Neural cell (in vitro differentiated cells): ENCODE results near the gene RND2. TPM values are rescaled to one million over a fixed set of nuclear protein-coding genes. Genes with fewer than 3 reads are reported as not detected.

ENCODE experiments used
- H2AFZ ChIP-seq: fragments of 200-600, 300-800 bp; sonication (generic), shearing (Covaris generic); 2 replicates; pipeline ENCODE4 v1.6.0; 2014; ENCODE audit warnings: low read depth, mild to moderate bottlenecking, antibody characterized with exemption, low read length, moderate library complexity
- H3F3A ChIP-seq: fragments of 200-600 bp; shearing (Covaris generic); 2 replicates; pipeline ENCODE4 v1.6.1; 2016; ENCODE audit warnings: mild to moderate bottlenecking, moderate library complexity, mixed read lengths, antibody characterized with exemption, low read length; ENCODE audit not compliant: insufficient read depth, poor library complexity, severe bottlenecking
- H3K27ac ChIP-seq: fragments of 200-600, 300-800 bp; sonication (generic), shearing (Covaris generic); 2 replicates; pipeline ENCODE4 v1.5.1; 2014; ENCODE audit warnings: mild to moderate bottlenecking, low read length, moderate library complexity
- H3K27me3 ChIP-seq: fragments of 300-800, 200-600 bp; sonication (generic), shearing (Covaris generic); 2 replicates; pipeline ENCODE4 v1.6.0; 2014; ENCODE audit warnings: mild to moderate bottlenecking, low read depth, low read length, moderate library complexity; ENCODE audit not compliant: insufficient read depth
- H3K36me3 ChIP-seq: fragments of 300-800, 200-600 bp; sonication (generic), shearing (Covaris generic); 2 replicates; pipeline ENCODE4 v1.5.1; 2014; ENCODE audit warnings: mild to moderate bottlenecking, antibody characterized with exemption, low read length, moderate library complexity; ENCODE audit not compliant: insufficient read depth
- H3K4me2 ChIP-seq: fragments of 300-800, 200-600 bp; sonication (generic), shearing (Covaris generic); 2 replicates; pipeline ENCODE4 v1.6.0; 2014; ENCODE audit warnings: mild to moderate bottlenecking, low read length
- H3K4me3 ChIP-seq: fragments of 300-800, 200-600 bp; sonication (generic), shearing (Covaris generic); 2 replicates; pipeline ENCODE4 v1.5.1; 2014; ENCODE audit warnings: mild to moderate bottlenecking, low read length, moderate library complexity
- H3K79me2 ChIP-seq: fragments of 200-600 bp; shearing (Covaris generic); replicated peaks from 2 replicates; pipeline ENCODE4 v1.6.0; 2014; ENCODE audit warnings: mild to moderate bottlenecking, low read length, moderate library complexity; ENCODE audit not compliant: insufficient read depth
- H3K9ac ChIP-seq: fragments of 300-800, 200-600 bp; sonication (generic), shearing (Covaris generic); 2 replicates; pipeline ENCODE4 v1.6.1; 2016; ENCODE audit warnings: mild to moderate bottlenecking, low read length, mixed read lengths
- H3K9me2 ChIP-seq: fragments of 200-600 bp; shearing (Covaris generic); 2 replicates; pipeline ENCODE4 v1.6.1; 2016; ENCODE audit warnings: mild to moderate bottlenecking, low read length, mixed read lengths; ENCODE audit not compliant: insufficient read depth
- H3K9me3 ChIP-seq: fragments of 200-600, 300-800 bp; sonication (generic), shearing (Covaris generic); 2 replicates; pipeline ENCODE4 v1.6.1; 2016; ENCODE audit warnings: mild to moderate bottlenecking, mixed run types, low read length, moderate library complexity, mixed read lengths
- H4K20me1 ChIP-seq: fragments of 200-600 bp; shearing (Covaris generic); 2 replicates; pipeline ENCODE4 v1.6.1; 2016; ENCODE audit warnings: mild to moderate bottlenecking, mixed run types; ENCODE audit not compliant: insufficient read depth
- EP300 ChIP-seq: fragments of 450-650 bp; conservative IDR thresholded peaks from 2 replicates; pipeline ENCODE4 v1.6.1; 2014; ENCODE audit warnings: antibody characterized with exemption, mild to moderate bottlenecking, moderate library complexity; ENCODE audit not compliant: poor library complexity, severe bottlenecking
- EZH2 ChIP-seq: fragments of 200-600, 300-800 bp; shearing (Covaris generic), sonication (generic); IDR thresholded peaks from 2 replicates; pipeline ENCODE4 v1.6.1; 2014; ENCODE audit warnings: antibody characterized with exemption, low read length, borderline replicate concordance, mild to moderate bottlenecking; ENCODE audit not compliant: insufficient read depth, poor library complexity, severe bottlenecking
- MXI1 ChIP-seq: fragments of 450-650 bp; conservative IDR thresholded peaks from 2 replicates; pipeline ENCODE4 v1.6.1; 2014; ENCODE audit warnings: antibody characterized with exemption, mild to moderate bottlenecking; ENCODE audit not compliant: poor library complexity, severe bottlenecking
- POLR2AphosphoS5 ChIP-seq: IDR thresholded peaks from 2 replicates; pipeline ENCODE4 v1.6.1; 2012
- RAD21 ChIP-seq: fragments of 450-650 bp; conservative IDR thresholded peaks from 2 replicates; pipeline ENCODE4 v1.6.1; 2014; ENCODE audit warnings: antibody characterized with exemption, mild to moderate bottlenecking, moderate library complexity
- SMC3 ChIP-seq: fragments of 450-650 bp; conservative IDR thresholded peaks from 2 replicates; pipeline ENCODE4 v1.6.1; 2014; ENCODE audit warnings: antibody characterized with exemption, mild to moderate bottlenecking, moderate library complexity; ENCODE audit not compliant: poor library complexity
- TAF1 ChIP-seq: IDR thresholded peaks from 2 replicates; pipeline ENCODE4 v1.6.1; 2012; ENCODE audit warnings: low read depth
- polyA plus RNA-seq: library from polyadenylated mRNA; depleted of rRNA; stranded (reverse); fragments of >200 nt; gene quantifications from 2 replicates; pipeline ENCODE4 v1.2.3, GENCODE V29; 2014
- TF ChIP-seq, protein P1 (sequence below): fragments of 450-650 bp; IDR thresholded peaks from 2 replicates; pipeline ENCODE4 v1.5.1; 2014; ENCODE audit warnings: antibody characterized with exemption, mild to moderate bottlenecking, moderate library complexity; ENCODE audit not compliant: poor library complexity, severe bottlenecking
- TF ChIP-seq, protein P2 (sequence below): IDR thresholded peaks from 2 replicates; pipeline ENCODE4 v1.6.1; 2012; ENCODE audit warnings: borderline replicate concordance

The RND2 gene
- polyA plus RNA-seq, 1 donor from 2014 or later = 43.8 TPM

DNA sequence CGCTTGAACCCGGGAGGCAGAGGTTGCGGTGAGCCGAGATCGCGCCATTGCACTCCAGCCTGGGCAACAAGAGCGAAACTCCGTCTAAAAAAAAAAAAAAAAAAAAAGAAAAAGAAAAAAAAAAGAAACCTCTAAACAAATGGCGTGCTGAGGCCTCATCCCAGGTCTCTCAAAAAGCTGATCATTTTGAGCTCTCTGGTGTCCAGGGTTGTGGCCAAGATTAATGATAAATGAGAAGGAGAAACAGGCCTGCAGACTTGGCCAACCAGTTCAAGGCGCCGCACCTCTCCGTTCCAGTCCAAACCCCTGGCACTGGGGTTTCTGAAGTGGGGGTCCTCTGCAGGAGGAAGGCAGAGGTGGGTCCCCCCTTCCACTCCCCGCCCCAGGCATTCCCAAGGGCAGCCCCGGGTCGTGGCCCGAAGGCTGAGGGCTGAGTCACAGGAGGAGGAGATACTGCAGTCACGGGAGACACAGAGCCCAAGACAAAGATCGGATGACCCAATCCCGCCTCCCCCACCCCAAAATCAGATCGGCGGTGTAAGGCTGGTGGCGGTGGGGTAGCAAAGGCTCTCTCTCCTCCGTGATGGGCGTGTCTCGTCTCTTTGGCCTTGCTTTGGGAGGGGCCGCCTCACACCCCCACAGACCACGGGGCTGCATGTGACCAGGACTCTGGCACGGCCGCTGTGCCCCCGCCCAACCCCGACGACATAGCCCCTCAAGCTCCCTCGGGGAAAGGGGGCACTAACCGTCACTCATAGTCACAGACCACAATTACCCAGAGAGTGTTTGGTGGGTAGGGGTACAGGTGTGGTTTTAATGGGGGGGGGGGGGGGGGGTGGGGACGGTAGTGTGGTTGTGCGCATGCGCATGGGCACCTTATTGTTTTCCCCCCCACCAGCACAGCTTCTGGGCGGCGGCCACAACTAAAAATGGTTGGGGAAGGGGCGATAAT is 4.0 kb upstream of the RND2 start:
- peak overlapping the region; percentile 80 for H3K4me3 ChIP-seq
- H3K9me3 ChIP-seq = no peaks in the 10 kb centered on the region
- no peaks in the 10 kb centered on the region for H3K9me2 ChIP-seq
- peaks cover 4% of the 10 kb centered on the region for H4K20me1 ChIP-seq
- peaks cover 5% of the 10 kb centered on the region for H3F3A ChIP-seq
- no peaks in the 10 kb centered on the region for H3K36me3 ChIP-seq
- H3K9ac ChIP-seq = peak overlapping the region; percentile 96
- peak overlapping the region; percentile 95 for H3K27ac ChIP-seq
- peak overlapping the region; percentile 75 for H2AFZ ChIP-seq
- peak; percentile 26 for TF ChIP-seq POLR2AphosphoS5
- TF ChIP-seq, protein P1, sequence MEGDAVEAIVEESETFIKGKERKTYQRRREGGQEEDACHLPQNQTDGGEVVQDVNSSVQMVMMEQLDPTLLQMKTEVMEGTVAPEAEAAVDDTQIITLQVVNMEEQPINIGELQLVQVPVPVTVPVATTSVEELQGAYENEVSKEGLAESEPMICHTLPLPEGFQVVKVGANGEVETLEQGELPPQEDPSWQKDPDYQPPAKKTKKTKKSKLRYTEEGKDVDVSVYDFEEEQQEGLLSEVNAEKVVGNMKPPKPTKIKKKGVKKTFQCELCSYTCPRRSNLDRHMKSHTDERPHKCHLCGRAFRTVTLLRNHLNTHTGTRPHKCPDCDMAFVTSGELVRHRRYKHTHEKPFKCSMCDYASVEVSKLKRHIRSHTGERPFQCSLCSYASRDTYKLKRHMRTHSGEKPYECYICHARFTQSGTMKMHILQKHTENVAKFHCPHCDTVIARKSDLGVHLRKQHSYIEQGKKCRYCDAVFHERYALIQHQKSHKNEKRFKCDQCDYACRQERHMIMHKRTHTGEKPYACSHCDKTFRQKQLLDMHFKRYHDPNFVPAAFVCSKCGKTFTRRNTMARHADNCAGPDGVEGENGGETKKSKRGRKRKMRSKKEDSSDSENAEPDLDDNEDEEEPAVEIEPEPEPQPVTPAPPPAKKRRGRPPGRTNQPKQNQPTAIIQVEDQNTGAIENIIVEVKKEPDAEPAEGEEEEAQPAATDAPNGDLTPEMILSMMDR = no peak
- peaks cover 66% of the 10 kb centered on the region for H3K79me2 ChIP-seq
- H3K4me2 ChIP-seq = peak overlapping the region; percentile 94
- H3K27me3 ChIP-seq = no peaks in the 10 kb centered on the region

DNA sequence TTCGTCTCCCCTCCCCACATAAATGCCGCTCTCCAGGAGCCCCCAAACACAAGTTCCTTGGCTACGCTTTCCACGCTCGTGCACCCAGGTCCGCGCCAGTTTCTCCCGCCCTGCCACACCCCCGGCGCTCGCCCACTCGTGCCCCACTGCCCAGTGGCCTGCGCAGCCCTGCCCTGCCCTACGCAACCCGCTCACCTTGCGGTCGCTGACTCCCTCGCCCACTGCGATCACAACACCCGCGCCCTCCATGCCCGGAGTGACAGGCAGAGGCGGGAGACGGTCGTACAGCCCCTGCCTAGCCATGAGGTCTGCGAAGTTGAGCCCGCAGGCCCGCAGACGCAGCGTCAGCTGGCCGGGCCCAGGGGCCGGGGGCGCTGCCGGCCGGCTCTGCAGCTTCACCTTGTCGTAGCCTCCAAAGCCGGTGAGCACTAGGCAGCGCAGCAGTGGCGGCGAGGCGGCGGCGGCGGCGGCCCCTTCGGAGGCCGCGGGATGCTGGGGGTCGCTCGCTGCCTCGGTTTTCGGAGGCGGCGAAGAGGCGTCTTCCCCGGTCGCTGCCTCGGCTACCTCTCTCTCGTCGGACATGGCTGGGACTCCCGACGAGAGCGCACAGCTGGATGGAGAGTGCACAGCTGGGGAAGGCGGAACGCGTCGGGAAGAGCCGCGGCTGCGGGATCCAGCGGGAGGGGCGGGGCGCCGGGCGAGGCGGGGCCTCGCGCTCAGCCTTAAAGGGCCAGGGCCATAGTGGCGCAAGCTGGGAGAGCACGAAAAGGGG is 3.1 kb upstream of the RND2 start, which contains the start of gene VAT1:
TSS of gene VAT1 (minus strand) at position 645 of the 772 bp plus-strand sequence. CDS start at position 582, 63 bp downstream.
- no peaks in the 10 kb centered on the region for H3K9me2 ChIP-seq
- H3K27me3 ChIP-seq = no peaks in the 10 kb centered on the region
- H3K9me3 ChIP-seq = no peaks in the 10 kb centered on the region
- H2AFZ ChIP-seq = peak within 1 kb of the TSS; percentile 75
- peak; percentile 85 for TF ChIP-seq MXI1
- TF ChIP-seq SMC3 = peak; percentile 52
- TF ChIP-seq, protein P1 = no peak
- TF ChIP-seq EZH2 = no peak
- TF ChIP-seq POLR2AphosphoS5 = peak; percentile 96
- TF ChIP-seq, protein P2, sequence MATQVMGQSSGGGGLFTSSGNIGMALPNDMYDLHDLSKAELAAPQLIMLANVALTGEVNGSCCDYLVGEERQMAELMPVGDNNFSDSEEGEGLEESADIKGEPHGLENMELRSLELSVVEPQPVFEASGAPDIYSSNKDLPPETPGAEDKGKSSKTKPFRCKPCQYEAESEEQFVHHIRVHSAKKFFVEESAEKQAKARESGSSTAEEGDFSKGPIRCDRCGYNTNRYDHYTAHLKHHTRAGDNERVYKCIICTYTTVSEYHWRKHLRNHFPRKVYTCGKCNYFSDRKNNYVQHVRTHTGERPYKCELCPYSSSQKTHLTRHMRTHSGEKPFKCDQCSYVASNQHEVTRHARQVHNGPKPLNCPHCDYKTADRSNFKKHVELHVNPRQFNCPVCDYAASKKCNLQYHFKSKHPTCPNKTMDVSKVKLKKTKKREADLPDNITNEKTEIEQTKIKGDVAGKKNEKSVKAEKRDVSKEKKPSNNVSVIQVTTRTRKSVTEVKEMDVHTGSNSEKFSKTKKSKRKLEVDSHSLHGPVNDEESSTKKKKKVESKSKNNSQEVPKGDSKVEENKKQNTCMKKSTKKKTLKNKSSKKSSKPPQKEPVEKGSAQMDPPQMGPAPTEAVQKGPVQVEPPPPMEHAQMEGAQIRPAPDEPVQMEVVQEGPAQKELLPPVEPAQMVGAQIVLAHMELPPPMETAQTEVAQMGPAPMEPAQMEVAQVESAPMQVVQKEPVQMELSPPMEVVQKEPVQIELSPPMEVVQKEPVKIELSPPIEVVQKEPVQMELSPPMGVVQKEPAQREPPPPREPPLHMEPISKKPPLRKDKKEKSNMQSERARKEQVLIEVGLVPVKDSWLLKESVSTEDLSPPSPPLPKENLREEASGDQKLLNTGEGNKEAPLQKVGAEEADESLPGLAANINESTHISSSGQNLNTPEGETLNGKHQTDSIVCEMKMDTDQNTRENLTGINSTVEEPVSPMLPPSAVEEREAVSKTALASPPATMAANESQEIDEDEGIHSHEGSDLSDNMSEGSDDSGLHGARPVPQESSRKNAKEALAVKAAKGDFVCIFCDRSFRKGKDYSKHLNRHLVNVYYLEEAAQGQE = peak; percentile 92
- TF ChIP-seq TAF1 = peak; percentile 77
- TF ChIP-seq EP300 = peak; percentile 21
- TF ChIP-seq RAD21 = peak; percentile 51
- no peaks in the 10 kb centered on the region for H3K36me3 ChIP-seq
- H3K9ac ChIP-seq = peak within 1 kb of the TSS; percentile 96
- peak within 1 kb of the TSS; percentile 94 for H3K4me2 ChIP-seq
- H3K79me2 ChIP-seq = peaks cover 61% of the 10 kb centered on the region
- H3K4me3 ChIP-seq = peak within 1 kb of the TSS; percentile 80
- peaks cover 4% of the 10 kb centered on the region for H4K20me1 ChIP-seq
- peak within 1 kb of the TSS; percentile 95 for H3K27ac ChIP-seq
- H3F3A ChIP-seq = peaks cover 5% of the 10 kb centered on the region
